IMR-90 (cell line): ENCODE measurements around the gene FAHD2A. TPM values are rescaled to one million over a fixed set of nuclear protein-coding genes. Genes with fewer than 3 reads are reported as not detected.

Source experiments
- ATAC-seq: fragments of 200-7000 bp; cut with Tn5 transposase; 2 replicates; pipeline ENCODE4 v1.9.1; 2020; ENCODE audit warnings: low read depth, mild to moderate bottlenecking, moderate library complexity
- BruUV-seq: library from RNA; stranded (reverse); fragments of 400-500 nt; replicated peaks from 2 replicates; lab custom pipeline; 2021; lab: Mats Ljungman, UMichigan
- CTCF ChIA-PET: fragments of 300-600 bp; formaldehyde crosslinking; extraction: SDS; loops from one replicate; lab custom pipeline; 2021; ENCODE audit warnings: antibody characterized with exemption; lab: Yijun Ruan, JAX
- POLR2A ChIA-PET: fragments of 300-600 bp; sonication (Branson Sonifier 250); formaldehyde crosslinking; loops from one replicate; lab custom pipeline; 2022; ENCODE audit warnings: antibody characterized with exemption; ENCODE audit not compliant: unreplicated experiment; lab: Charles Lee
- DNase-seq: peaks from one replicate; pipeline ENCODE4 v3.0.0; 2013
- H2AFZ ChIP-seq: replicated peaks from 2 replicates; pipeline ENCODE3; 2013; ENCODE audit warnings: low read length, mild to moderate bottlenecking; ENCODE audit not compliant: poor library complexity
- H2AK5ac ChIP-seq: 2 replicates; pipeline ENCODE4 v1.6.1; 2013; ENCODE audit warnings: low read depth, low read length, inconsistent platforms
- H2AK9ac ChIP-seq: replicated peaks from 2 replicates; pipeline ENCODE3; 2013; ENCODE audit warnings: mild to moderate bottlenecking, low read depth, low read length, moderate library complexity; ENCODE audit not compliant: poor library complexity
- H2BK120ac ChIP-seq: 2 replicates; pipeline ENCODE4 v1.6.1; 2013; ENCODE audit warnings: low read depth, low read length, inconsistent platforms
- H2BK15ac ChIP-seq: 3 replicates; pipeline ENCODE4 v1.6.1; 2013; ENCODE audit warnings: low read depth, low read length, inconsistent platforms
- H2BK20ac ChIP-seq: 2 replicates; pipeline ENCODE4 v1.6.1; 2013; ENCODE audit warnings: low read depth, mild to moderate bottlenecking, inconsistent platforms, low read length, moderate library complexity
- H2BK5ac ChIP-seq: 2 replicates; pipeline ENCODE4 v1.6.1; 2013; ENCODE audit warnings: mild to moderate bottlenecking, low read depth, low read length, inconsistent platforms; ENCODE audit not compliant: poor library complexity, severe bottlenecking
- H3K14ac ChIP-seq: replicated peaks from 2 replicates; pipeline ENCODE4 v1.6.1; 2013; ENCODE audit warnings: low read depth, low read length, inconsistent platforms
- H3K18ac ChIP-seq: 2 replicates; pipeline ENCODE4 v1.6.1; 2013; ENCODE audit warnings: low read depth, low read length, control low read depth
- H3K23ac ChIP-seq: 2 replicates; pipeline ENCODE4 v1.6.1; 2013; ENCODE audit warnings: low read depth, low read length, inconsistent platforms
- H3K27ac ChIP-seq: 2 replicates; pipeline ENCODE4 v1.5.1; 2013; ENCODE audit warnings: mild to moderate bottlenecking, control low read depth, low read length; ENCODE audit not compliant: insufficient read depth
- H3K27me3 ChIP-seq: 2 replicates; pipeline ENCODE4 v1.6.1; 2013; ENCODE audit warnings: low read length; ENCODE audit not compliant: control insufficient read depth, insufficient read depth
- H3K36me3 ChIP-seq: 2 replicates; pipeline ENCODE4 v1.6.1; 2013; ENCODE audit warnings: low read length, mixed read lengths; ENCODE audit not compliant: control insufficient read depth, insufficient read depth
- H3K4ac ChIP-seq: 2 replicates; pipeline ENCODE4 v1.6.1; 2013; ENCODE audit warnings: low read depth, low read length, inconsistent platforms
- H3K4me1 ChIP-seq: 2 replicates; pipeline ENCODE4 v1.6.1; 2013; ENCODE audit warnings: low read length, mixed read lengths; ENCODE audit not compliant: control insufficient read depth, insufficient read depth
- H3K4me2 ChIP-seq: 2 replicates; pipeline ENCODE4 v1.6.1; 2013; ENCODE audit warnings: low read depth, mild to moderate bottlenecking, control low read depth, low read length, moderate library complexity
- H3K4me3 ChIP-seq: 2 replicates; pipeline ENCODE4 v1.5.1; 2013; ENCODE audit warnings: low read depth, mild to moderate bottlenecking, control low read depth, low read length, moderate library complexity; ENCODE audit not compliant: insufficient read depth
- H3K56ac ChIP-seq: 2 replicates; pipeline ENCODE4 v1.6.1; 2013; ENCODE audit warnings: low read length, inconsistent platforms; ENCODE audit not compliant: insufficient read depth; ENCODE audit errors: extremely low read depth
- H3K79me1 ChIP-seq, 2 experiments: 2 replicates each; pipeline ENCODE4 v1.6.1; 2013; ENCODE audit warnings: low read length in 2 of 2, inconsistent platforms in 1 of 2, low read depth in 1 of 2
- H3K9ac ChIP-seq: 2 replicates; pipeline ENCODE4 v1.6.1; 2013; ENCODE audit warnings: low read depth, low read length, control low read depth
- H3K9me1 ChIP-seq: 2 replicates; pipeline ENCODE4 v1.6.1; 2013; ENCODE audit warnings: low read length, inconsistent platforms; ENCODE audit not compliant: insufficient read depth
- H3K9me3 ChIP-seq: 2 replicates; pipeline ENCODE4 v1.6.1; 2013; ENCODE audit warnings: low read length; ENCODE audit not compliant: control insufficient read depth, insufficient read depth
- H4K20me1 ChIP-seq: 2 replicates; pipeline ENCODE4 v1.6.1; 2013; ENCODE audit warnings: low read length, inconsistent platforms; ENCODE audit not compliant: insufficient read depth
- H4K5ac ChIP-seq: 2 replicates; pipeline ENCODE4 v1.6.1; 2013; ENCODE audit warnings: mild to moderate bottlenecking, low read depth, low read length, control low read depth
- H4K8ac ChIP-seq, 2 experiments: 2 replicates each; pipeline ENCODE4 v1.6.1; 2013; ENCODE audit warnings: low read depth in 2 of 2, low read length in 2 of 2, control low read depth in 1 of 2, inconsistent platforms in 1 of 2
- H4K91ac ChIP-seq: 2 replicates; pipeline ENCODE4 v1.6.1; 2013; ENCODE audit warnings: low read depth, low read length, inconsistent platforms; ENCODE audit not compliant: insufficient read depth
- BHLHE40 ChIP-seq: fragments of 150-350 bp; IDR thresholded peaks from 2 replicates; pipeline ENCODE4 v1.6.1; 2016; ENCODE audit warnings: mild to moderate bottlenecking, low read depth, low read length
- CEBPB ChIP-seq: IDR thresholded peaks from 2 replicates; pipeline ENCODE4 v1.6.1; 2012; ENCODE audit warnings: low read depth, low read length, improper control_type of control experiment
- CHD1 ChIP-seq: IDR thresholded peaks from 2 replicates; pipeline ENCODE4 v1.6.1; 2012; ENCODE audit warnings: low read depth, low read length, improper control_type of control experiment
- FOS ChIP-seq: fragments of 150-350 bp; IDR thresholded peaks from 2 replicates; pipeline ENCODE4 v1.6.1; 2016; ENCODE audit warnings: low read depth, low read length
- MAFK ChIP-seq: IDR thresholded peaks from 2 replicates; pipeline ENCODE4 v1.6.1; 2012; ENCODE audit warnings: low read depth, low read length, improper control_type of control experiment
- MAZ ChIP-seq: IDR thresholded peaks from 2 replicates; pipeline ENCODE4 v1.6.1; 2012; ENCODE audit warnings: low read depth, mild to moderate bottlenecking, low read length, improper control_type of control experiment, moderate library complexity, borderline replicate concordance
- MXI1 ChIP-seq: IDR thresholded peaks from 2 replicates; pipeline ENCODE4 v1.6.1; 2012; ENCODE audit warnings: low read depth, mild to moderate bottlenecking, low read length, moderate library complexity, borderline replicate concordance
- NFE2L2 ChIP-seq: fragments of 150-350 bp; IDR thresholded peaks from 2 replicates; pipeline ENCODE4 v1.6.1; 2016; ENCODE audit warnings: low read depth, mild to moderate bottlenecking, low read length
- POLR2A ChIP-seq: IDR thresholded peaks from 2 replicates; pipeline ENCODE4 v1.6.1; 2012; ENCODE audit warnings: mild to moderate bottlenecking, low read depth, low read length
- RAD21 ChIP-seq: IDR thresholded peaks from 2 replicates; pipeline ENCODE4 v1.6.1; 2012; ENCODE audit warnings: low read length, improper control_type of control experiment
- RCOR1 ChIP-seq: IDR thresholded peaks from 2 replicates; pipeline ENCODE4 v1.6.1; 2012; ENCODE audit warnings: mild to moderate bottlenecking, low read length, improper control_type of control experiment; ENCODE audit not compliant: insufficient replicate concordance
- RFX5 ChIP-seq: IDR thresholded peaks from 2 replicates; pipeline ENCODE4 v1.8.0; 2012; ENCODE audit warnings: low read depth, mild to moderate bottlenecking, low read length, moderate library complexity
- SMC3 ChIP-seq: fragments of 150-350 bp; IDR thresholded peaks from 2 replicates; pipeline ENCODE4 v1.6.1; 2016; ENCODE audit warnings: low read depth, mild to moderate bottlenecking, antibody characterized with exemption, low read length, moderate library complexity
- WGBS, 2 experiments: methylation state at CpG; one replicate each; pipeline versions ENCODE4 v1.1.5 to v1.1.7; 2013; ENCODE audit warnings: missing lambda C conversion rate in 2 of 2; ENCODE audit not compliant: insufficient read length in 1 of 2; ENCODE audit errors: extremely low coverage in 2 of 2; 5-methylcytosine and 5-hydroxymethylcytosine counted together
- dilution Hi-C: fragments of 300-500 bp; cut with HindIII; formaldehyde crosslinking; loops from one replicate; pipeline ENCODE4 v1.14.3; 2018; ENCODE audit warnings: low sequenced_read_pairs; ENCODE audit not compliant: unreplicated experiment
- in situ Hi-C: fragments of 300-500 bp; cut with MboI; formaldehyde crosslinking; loops from 3 replicates; pipeline ENCODE4 v1.14.3; 2019; ENCODE audit warnings: low sequenced_read_pairs, inconsistent platforms, mixed read lengths
- intact Hi-C: fragments of 100-400 bp; cut with micrococcal nuclease; formaldehyde crosslinking; loops from 2 replicates; pipeline ENCODE4 v1.10.0; 2022
- polyA plus RNA-seq, 3 experiments: library from polyadenylated mRNA; depleted of rRNA; stranded (reverse); fragments of >200 nt; gene quantifications; 2 replicates each; pipeline ENCODE4 v1.2.3, GENCODE V29; 2012; ENCODE audit warnings: low replicate concordance in 1 of 3
- total RNA-seq: library from RNA; depleted of rRNA; stranded (reverse); fragments of >200 nt; gene quantifications from 2 replicates; pipeline ENCODE4 v1.2.3, GENCODE V29; 2012
- TF ChIP-seq, protein P1 (sequence below): fragments of 150-350 bp; IDR thresholded peaks from 2 replicates; pipeline ENCODE4 v1.6.1; 2016; ENCODE audit warnings: low read depth, mild to moderate bottlenecking, low read length, moderate library complexity, borderline replicate concordance
- TF ChIP-seq, protein P2 (sequence below): conservative IDR thresholded peaks from 2 replicates; pipeline ENCODE4 v1.5.1; 2012; ENCODE audit warnings: mild to moderate bottlenecking, low read depth, low read length, improper control_type of control experiment
- TF ChIP-seq, protein P3 (sequence below): fragments of 150-350 bp; IDR thresholded peaks from 2 replicates; pipeline ENCODE4 v1.6.1; 2017; ENCODE audit warnings: mild to moderate bottlenecking, antibody characterized with exemption, low read length, low read depth

The FAHD2A gene
- total and polyA plus RNA-seq, 2 of the 4 experiments (the other 2 are of a cell fraction), result 35.1 to 36.2 TPM

DNA sequence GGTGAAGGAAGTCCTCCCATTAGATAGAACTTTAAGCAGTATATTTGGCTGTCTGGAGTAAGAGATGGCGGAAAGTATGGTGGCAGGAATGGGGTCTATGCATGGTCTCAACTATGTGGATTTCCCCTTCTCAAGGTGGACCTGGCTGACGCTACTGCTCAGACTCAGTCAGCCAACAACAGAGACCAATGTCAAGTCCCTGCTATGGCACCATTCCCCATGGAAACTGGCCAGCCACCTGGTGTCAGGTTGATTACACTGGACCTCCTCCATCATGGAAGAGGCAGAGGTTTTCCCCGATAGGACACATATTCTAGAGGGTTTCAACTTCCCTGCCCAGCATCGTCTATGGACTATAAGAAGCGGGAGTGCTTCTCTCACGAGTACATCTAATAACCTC, 8.6 kb upstream of the FAHD2A start:
- WGBS, 2 experiments, result 80% methylated on average over 1 of the region's 6 CpGs; no CpG with 5 or more reads in 1 of the 2 experiments
- no peak overlapping the region for H2AK5ac ChIP-seq
- no peak overlapping the region for H2BK120ac ChIP-seq
- H3K14ac ChIP-seq, result no peak overlapping the region
- no peak overlapping the region for H2AFZ ChIP-seq
- H2BK5ac ChIP-seq, result no peak overlapping the region
- no TSS peak for BruUV-seq
- POLR2A ChIA-PET, result no interaction called here
- H3K9me3 ChIP-seq, result no peaks in the 10 kb centered on the region
- peaks cover 6% of the 10 kb centered on the region; the same call in 1 of the 2 replicates for H3K27me3 ChIP-seq
- in situ Hi-C loops, result no loop called here
- no peak overlapping the region for H3K4me3 ChIP-seq
- H3K9ac ChIP-seq, result no peak overlapping the region
- H2AK9ac ChIP-seq, result no peak overlapping the region
- CTCF ChIA-PET, result interaction anchor here (0.9 kb wide), 1 partner anchor 49 kb away, joined by 3 read pairs; no protein-coding TSS in a partner anchor
- intact Hi-C loops, result no loop called here
- DNase-seq (no peak), ATAC-seq (no peak)
- no peak overlapping the region for H3K56ac ChIP-seq
- H3K79me1 ChIP-seq, result no peaks in the 10 kb centered on the region
- no peaks in the 10 kb centered on the region for H3K36me3 ChIP-seq
- H3K18ac ChIP-seq, result no peak overlapping the region
- H4K5ac ChIP-seq, result no peak overlapping the region
- H3K4me2 ChIP-seq, result no peak overlapping the region
- no peak overlapping the region for H4K8ac ChIP-seq
- dilution Hi-C loops, result no loop called here
- no peak overlapping the region for H2BK20ac ChIP-seq
- no peak overlapping the region for H3K4ac ChIP-seq
- H3K4me1 ChIP-seq, result no peaks in the 10 kb centered on the region
- no peaks in the 10 kb centered on the region for H4K20me1 ChIP-seq
- no peaks in the 10 kb centered on the region for H3K9me1 ChIP-seq
- TF ChIP-seq FOS, result no peak
- TF ChIP-seq RFX5, result no peak
- TF ChIP-seq CHD1, result no peak
- no peak for TF ChIP-seq RCOR1
- no peak for TF ChIP-seq POLR2A
- no peak for TF ChIP-seq BHLHE40
- TF ChIP-seq, protein P1, sequence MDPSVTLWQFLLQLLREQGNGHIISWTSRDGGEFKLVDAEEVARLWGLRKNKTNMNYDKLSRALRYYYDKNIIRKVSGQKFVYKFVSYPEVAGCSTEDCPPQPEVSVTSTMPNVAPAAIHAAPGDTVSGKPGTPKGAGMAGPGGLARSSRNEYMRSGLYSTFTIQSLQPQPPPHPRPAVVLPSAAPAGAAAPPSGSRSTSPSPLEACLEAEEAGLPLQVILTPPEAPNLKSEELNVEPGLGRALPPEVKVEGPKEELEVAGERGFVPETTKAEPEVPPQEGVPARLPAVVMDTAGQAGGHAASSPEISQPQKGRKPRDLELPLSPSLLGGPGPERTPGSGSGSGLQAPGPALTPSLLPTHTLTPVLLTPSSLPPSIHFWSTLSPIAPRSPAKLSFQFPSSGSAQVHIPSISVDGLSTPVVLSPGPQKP, result no peak
- TF ChIP-seq MXI1, result no peak
- no peak for TF ChIP-seq MAFK
- no peak for TF ChIP-seq CEBPB
- TF ChIP-seq, protein P2, sequence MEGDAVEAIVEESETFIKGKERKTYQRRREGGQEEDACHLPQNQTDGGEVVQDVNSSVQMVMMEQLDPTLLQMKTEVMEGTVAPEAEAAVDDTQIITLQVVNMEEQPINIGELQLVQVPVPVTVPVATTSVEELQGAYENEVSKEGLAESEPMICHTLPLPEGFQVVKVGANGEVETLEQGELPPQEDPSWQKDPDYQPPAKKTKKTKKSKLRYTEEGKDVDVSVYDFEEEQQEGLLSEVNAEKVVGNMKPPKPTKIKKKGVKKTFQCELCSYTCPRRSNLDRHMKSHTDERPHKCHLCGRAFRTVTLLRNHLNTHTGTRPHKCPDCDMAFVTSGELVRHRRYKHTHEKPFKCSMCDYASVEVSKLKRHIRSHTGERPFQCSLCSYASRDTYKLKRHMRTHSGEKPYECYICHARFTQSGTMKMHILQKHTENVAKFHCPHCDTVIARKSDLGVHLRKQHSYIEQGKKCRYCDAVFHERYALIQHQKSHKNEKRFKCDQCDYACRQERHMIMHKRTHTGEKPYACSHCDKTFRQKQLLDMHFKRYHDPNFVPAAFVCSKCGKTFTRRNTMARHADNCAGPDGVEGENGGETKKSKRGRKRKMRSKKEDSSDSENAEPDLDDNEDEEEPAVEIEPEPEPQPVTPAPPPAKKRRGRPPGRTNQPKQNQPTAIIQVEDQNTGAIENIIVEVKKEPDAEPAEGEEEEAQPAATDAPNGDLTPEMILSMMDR, result no peak
- TF ChIP-seq NFE2L2, result no peak
- TF ChIP-seq, protein P3, sequence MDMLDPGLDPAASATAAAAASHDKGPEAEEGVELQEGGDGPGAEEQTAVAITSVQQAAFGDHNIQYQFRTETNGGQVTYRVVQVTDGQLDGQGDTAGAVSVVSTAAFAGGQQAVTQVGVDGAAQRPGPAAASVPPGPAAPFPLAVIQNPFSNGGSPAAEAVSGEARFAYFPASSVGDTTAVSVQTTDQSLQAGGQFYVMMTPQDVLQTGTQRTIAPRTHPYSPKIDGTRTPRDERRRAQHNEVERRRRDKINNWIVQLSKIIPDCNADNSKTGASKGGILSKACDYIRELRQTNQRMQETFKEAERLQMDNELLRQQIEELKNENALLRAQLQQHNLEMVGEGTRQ, result no peak
- TF ChIP-seq RAD21, result no peak
- no peak for TF ChIP-seq SMC3
- TF ChIP-seq MAZ, result no peak
- no peak overlapping the region for H4K91ac ChIP-seq
- no peak overlapping the region for H3K23ac ChIP-seq
- no peak overlapping the region for H2BK15ac ChIP-seq
- H3K27ac ChIP-seq, result no peak overlapping the region
